GM18907 (cell line): ENCODE data around the gene MCU.
"Not testable (repeated sequence)": the region's sequence is repeated elsewhere in the genome, so short reads cannot be mapped to it uniquely, and the experiment has no call there.

Experiments
- ATAC-seq: cut with Tn5 transposase; IDR thresholded peaks from one replicate; pipeline ENCODE4 v1.9.1; 2021; ENCODE audit warnings: mild to moderate bottlenecking, moderate library complexity; ENCODE audit not compliant: unreplicated experiment

MCU gene

DNA sequence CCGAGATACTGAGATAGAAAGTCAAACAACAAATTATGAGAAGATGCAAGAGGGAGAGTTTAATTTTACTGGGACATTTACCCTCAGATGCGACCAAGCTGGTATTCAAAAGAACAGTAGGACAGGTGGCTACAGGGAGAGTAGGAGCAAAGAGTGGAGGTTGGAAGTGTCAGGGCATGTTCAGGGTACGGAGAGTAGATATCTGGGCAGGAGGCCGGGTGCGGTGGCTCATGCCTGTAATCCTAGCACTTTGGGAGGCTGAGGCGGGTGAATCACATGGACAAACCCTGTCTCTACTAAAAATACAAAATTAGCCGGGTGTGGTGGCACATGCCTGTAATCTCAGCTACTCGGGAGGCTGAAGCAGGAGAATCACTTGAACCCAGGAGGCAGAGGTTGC is 5.5 kb upstream of the MCU start:
- ATAC-seq = not testable (repeated sequence)

DNA sequence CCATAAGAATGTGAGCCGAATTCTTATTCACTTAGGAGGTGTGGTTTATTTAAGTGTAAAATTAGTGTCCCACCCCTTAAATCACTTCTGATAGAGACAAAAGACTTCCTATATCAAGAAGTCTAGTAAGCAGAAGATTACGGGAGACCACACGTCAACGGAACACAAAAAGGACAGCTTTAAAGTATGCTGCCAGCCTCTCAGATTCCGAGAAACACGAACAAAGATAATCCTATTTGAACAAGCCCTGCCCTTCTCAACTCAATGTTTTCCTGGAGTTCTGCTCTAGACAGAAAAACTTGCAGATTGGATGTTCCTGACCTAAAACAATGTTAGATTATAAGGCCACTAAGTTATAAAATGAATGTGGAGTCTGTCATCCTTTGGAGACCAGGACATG is 4.9 kb upstream of the MCU start:
- ATAC-seq = no peak

DNA sequence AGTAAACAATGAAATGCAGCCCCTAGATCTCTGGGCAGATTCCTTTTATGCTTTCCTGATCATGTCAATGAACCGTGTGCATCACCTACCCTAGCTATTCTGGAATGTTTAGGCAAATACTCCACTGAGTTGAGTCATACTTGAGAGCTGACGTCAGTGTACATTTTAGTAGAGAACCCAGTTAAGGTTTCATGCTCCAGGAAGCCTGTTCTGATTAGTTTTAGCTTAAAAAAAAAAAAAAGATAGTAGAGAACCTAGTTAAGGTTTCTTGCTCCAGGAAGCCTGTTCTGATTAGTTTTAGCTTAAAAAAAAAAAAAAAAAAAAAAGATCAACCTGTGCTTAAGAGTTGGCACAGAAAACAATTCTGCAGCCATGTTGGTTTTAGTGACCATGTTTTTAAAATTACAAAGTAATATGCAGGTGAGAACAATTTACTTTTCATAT is 3.7 kb upstream of the MCU start:
- no peak for ATAC-seq

DNA sequence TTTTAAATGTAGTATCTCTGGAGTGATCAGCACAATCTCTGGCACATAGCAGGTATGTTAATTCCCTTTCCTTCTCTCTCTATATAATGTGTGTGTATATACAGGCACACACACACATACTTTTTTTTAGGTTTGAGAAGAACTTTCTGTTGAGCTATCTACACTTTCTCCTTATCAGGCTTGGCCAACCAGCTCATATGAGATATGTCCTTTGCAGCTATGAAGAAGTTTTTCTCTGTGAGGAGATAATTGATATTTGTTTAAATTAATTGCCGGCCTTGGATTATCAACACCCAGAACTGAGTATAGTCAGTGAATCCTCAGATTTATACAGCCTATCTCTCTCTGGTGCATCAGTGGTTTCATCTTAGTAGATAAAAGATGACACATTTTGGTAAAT is 2.3 kb upstream of the MCU start:
- ATAC-seq = no peak

- ATAC-seq = no peak
These were observed 1.7 kb upstream of the MCU start for GRCh38 chr10:72690071-72690755.

- no peak for ATAC-seq
These were observed 477 bp upstream of the MCU start for GRCh38 chr10:72691470-72691862.

DNA sequence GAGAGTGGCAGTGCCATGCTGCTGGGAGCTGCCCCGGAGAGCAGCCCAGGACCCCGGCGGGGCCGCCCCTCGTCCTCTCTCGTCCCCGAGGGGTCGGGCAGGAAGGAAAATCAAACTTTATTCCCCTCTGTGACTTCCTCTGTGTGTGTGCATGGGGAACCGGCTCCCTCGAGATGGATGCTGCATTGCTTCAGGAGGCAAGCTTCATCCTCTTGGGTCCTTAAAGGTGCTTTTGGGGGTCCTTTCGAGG is 726 bp downstream of the MCU start:
- no peak for ATAC-seq

GRCh38 chr10:72692994-72693781 is 1.2 kb downstream of the MCU start:
- no peak for ATAC-seq

DNA sequence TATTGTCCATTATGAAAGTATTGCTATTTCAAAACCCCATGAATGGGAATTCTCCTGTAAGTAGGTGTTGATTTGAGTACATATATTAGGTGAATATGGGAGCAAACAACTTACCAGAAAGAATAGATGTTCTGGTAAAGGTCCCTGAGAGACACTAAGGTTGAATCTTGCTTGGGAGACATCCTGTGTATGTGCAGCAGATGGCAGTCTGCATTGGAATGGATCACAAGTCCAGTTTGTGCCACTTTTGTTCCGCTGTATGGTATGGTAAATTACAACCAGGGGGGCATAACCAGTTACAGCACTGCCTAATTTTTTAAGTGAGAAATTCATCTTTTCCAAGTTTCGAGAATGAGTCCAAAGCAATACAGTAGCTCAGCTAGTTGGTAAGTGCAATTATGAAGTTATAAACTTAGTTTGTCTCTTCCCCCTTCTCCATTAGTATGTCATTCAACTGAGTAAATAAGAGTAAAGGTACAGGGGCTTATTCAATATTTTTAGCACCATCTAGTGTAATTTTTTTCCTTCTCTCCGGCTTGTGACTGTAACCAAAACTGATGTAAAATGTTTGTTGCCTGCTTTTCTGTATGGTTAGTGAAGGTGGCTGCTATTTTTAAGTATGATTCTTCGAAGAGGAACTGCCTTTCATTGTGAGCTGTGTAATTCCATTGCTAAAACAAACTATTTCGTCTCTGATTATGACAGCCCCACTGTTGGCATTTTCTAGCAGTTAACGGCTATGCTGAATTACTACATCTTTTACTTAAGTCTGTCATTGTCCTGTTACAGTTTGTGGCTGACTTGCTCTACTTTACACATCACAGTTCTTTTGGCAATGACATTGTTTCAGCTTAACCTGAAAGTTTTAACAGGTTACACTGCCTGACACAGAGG is 2.8 kb downstream of the MCU start:
- no peak for ATAC-seq

DNA sequence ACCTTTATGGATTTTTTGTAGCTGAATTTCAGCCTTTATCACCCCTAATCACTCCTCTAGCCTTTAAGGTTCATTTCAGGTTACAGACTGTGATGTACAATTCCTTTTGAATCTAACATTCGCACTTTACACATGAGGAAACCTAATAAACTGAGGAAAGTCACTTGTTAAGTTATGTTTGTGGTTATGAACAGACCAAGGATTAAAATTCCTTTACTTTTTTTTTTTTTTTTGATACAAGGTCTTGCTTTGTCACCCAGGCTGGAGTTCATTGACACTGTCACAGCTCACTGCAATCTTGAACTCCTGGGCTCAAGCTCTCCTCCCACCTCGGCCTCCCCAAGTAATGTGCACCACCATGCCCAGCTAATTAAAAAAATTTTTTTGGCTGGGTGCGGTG is 3.6 kb downstream of the MCU start:
- ATAC-seq = no peak

GRCh38 chr10:72697716-72698115 is 5.8 kb downstream of the MCU start:
- ATAC-seq = no peak

DNA sequence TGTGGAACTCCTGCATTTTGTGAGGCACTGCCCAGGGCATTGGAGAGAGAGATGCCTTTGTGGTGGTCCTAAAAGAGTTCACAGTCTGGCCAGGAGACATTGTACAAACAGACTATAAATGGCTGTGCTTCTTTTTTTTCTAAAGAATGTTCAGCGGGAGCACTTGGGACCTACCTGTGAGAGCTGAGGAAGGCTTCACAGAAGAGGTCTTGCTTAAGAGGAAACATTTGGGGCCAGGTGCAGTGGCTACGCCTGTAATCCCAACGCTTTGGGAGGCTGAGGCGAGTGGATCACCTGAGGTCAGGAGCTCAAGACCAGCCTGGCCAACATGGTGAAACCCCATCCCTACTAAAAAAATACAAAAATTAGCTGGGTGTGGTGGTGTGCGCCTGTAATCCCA is 10.5 kb downstream of the MCU start:
- ATAC-seq = not testable (repeated sequence)

DNA sequence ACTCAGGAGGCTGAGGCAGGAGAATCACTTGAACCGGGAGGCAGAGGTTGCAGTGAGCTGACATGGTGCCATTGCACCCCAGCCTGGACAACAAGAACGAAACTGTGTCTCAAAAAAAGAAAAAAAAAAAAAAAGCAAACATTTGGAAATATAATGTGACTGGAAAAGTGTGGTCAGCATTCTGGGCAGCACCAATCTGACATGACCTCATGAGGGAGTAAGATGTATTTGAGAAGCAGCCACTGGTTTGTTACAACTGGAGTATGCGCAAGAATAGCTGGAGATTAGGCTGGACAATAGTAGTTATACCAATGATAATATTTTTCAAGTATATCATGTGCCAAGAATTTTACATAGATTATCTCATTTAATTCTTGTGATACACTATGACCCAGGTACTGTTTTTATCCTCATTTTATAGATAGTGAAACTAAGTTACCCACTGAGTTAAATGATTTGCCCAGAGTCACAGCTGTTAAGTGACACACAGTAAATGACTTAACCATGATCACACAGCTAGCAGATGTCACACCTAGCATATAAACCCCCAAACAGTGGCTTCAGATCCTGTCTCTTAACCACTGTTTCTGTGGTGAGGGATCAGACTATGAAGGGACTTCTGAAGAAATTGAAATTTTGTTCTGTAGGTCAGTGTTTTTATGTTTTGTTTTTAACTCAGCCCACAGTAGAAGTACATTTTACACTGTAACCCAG is 11.1 kb downstream of the MCU start:
- peak; percentile 81 for ATAC-seq

DNA sequence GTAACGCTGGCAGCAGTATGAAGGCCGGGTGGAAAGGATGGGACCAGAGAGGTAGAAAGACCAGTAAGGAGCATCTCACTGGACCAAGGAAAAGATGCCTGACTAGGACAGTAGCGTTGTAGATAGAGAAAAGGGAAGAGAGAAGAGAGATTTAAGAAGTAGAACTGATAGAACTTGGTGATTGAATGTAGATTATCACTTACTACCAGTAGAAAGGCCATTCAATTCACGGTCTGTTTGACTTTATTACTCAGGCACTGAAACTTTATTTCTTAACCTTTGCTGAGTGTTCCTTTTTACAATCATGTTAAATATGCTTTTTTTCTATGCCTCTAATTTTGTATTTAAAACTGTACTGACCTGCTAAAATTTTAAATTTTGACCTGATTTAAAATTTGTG is 12.2 kb downstream of the MCU start:
- ATAC-seq = no peak

DNA sequence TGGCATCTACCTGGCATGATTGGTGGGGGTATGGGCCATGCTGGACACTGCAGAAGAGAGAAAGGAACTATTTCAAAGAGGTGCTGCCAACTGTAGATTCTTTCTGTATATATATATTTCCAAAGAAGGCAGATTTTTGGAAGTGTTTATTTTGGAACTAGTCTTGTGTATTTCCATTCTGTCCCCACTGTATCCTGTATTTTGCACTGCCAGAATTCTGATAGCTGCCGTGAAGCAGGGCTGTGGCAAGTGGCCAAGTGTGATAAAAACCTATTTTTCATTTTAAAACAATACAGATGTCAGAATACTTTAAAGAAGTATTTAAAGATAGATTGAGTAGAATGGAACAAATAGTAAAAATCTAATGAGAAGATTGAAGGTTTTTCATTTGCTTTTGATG is 17.1 kb downstream of the MCU start:
- no peak for ATAC-seq

DNA sequence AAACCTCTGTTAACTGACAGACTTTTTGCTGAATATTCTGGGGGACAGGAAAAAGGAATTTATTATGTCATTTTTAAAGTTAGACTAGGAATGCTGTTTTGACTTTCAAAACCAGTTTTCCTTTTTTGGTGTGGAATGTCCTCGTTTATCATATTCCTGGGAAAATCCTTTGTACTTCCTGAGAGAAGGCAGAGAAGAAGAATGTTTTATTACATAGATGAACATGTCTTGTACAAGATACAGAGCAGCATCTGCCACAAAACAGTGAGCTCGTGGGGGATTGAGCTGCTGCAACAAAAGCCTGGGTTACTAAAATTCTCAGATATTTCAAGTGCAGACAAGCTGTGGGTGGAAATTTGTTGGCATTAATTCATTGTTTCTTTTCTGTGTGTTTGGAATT is 20.2 kb downstream of the MCU start:
- ATAC-seq = no peak

DNA sequence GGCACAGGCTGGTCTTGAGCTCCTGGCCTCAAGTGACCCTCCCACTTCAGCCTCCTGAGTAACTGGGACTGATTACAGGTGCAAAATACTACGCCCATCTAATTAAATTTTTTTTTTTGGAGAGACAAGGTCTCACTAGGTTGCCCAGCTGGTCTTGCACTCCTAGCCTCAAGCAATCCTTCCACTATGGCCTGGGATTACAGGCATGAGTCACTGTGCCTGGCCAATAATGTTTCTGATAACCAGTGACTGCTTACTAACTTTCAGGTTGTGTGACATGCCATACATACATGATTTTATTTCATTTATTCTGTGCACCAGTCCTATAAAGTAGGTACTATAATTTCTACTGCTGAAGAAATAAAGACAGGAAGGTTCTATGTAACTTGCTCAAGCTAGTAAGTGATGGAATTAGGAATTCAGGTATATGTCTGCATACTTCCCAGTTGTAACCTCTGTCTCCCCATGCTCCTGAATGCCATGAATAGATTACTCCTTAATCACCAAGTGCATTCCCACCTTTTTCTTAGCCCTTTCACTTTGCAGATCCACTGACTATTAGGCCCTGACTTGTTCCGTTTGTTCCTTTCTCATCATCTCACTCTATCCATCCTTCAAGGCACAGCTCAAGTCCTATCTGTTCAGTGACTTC is 28.1 kb downstream of the MCU start:
- ATAC-seq = no peak

GRCh38 chr10:72720814-72721660 is 29.1 kb downstream of the MCU start:
- ATAC-seq = no peak

DNA sequence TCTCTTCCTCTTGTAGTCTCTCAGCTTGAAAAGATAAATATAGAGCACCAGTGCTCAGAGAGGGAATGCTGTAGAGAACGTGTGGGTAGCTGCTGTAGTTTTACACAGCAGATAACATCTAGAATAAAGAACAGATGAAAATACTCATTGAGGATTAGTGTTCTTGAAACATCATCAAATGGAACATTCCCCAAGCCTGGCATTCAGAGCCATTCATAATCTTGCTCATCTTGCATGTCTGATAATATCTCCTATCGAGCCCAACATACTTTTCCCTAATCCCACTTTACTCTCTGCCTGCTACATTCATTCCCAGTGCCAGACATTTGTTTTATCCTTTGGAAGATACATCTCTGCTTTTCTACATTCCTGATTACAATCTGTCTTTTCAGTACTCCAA is 35.2 kb downstream of the MCU start:
- ATAC-seq = no peak

DNA sequence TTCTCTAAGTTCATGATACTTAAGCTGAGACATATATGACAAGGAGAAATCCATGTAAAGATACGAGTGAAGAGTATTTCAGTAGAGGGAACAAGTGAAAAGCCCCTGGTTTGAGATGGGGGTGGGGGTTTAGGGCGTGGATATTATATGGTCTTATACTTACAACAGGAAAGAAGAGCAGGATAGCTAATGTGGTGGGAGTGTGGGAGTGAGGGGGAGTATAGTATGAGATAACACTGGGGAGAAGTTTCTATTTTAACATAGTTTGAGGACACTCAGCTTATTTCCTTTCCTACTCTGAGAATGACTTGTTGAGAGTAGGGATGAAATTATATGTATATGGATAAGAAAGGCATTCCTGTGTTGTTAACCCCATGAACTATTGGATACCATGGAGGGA is 36.5 kb downstream of the MCU start:
- ATAC-seq = no peak
